Loucy (cell line): ENCODE measurements around the gene RHBDF1.

Experiments used
- EZH2phosphoT487 ChIP-seq: fragments of 200-600 bp; IDR thresholded peaks from 2 replicates; pipeline ENCODE4 v1.6.1; 2018; ENCODE audit warnings: antibody characterized with exemption, mild to moderate bottlenecking, moderate library complexity, borderline replicate concordance
- TF ChIP-seq, protein P1 (sequence below): fragments of 200-600 bp; sonication (generic); conservative IDR thresholded peaks from 2 replicates; pipeline ENCODE4 v1.5.1; 2014; ENCODE audit warnings: mild to moderate bottlenecking, antibody characterized with exemption, low read length

DNA sequence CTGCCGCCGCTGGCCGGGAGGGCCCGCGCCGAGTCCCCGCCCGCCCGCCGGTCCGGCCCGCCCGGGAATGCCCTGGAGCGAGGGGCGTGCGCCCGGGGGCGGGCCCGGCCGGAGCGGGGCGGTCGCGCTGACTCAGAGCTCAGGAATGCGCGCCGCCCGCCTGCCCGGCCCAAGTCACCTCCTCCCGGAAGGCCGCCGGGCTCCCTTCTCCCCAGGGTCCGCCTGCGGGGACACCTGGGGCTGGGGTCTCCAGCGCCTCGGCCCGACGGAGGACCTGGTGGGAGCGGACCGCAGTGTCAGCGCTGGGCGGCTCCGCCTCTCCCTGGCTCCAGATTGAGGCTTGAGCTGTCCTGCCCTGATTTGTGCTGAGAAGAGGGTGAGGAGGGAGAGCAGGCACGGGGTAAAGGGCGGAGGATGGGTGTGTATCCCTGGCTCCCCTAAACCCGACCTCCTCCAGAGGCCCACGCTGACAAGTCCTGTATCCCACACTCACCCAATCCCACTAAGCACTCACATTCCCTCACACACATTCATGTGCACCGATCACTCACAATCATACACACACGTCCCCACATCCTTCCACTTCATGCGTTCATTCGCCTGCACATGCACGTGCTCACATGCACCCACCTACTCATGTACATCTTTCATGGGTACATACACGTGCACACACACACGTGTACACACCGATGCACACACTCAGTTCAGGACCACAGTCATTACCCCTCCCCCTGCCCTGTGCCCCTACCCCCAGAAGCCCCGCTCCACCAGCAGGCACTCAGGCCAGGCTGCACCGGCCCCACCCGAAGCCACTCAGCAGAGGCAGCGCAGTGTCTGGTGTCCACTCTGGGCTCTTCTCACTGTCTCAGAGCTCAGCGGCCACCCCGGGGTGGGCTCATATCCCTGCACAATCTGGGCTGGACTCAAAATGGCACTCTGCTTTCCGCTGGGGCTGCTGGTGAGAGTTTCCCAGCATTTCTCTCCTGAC lies at the start of gene RHBDF1:
- TF ChIP-seq, protein P1, sequence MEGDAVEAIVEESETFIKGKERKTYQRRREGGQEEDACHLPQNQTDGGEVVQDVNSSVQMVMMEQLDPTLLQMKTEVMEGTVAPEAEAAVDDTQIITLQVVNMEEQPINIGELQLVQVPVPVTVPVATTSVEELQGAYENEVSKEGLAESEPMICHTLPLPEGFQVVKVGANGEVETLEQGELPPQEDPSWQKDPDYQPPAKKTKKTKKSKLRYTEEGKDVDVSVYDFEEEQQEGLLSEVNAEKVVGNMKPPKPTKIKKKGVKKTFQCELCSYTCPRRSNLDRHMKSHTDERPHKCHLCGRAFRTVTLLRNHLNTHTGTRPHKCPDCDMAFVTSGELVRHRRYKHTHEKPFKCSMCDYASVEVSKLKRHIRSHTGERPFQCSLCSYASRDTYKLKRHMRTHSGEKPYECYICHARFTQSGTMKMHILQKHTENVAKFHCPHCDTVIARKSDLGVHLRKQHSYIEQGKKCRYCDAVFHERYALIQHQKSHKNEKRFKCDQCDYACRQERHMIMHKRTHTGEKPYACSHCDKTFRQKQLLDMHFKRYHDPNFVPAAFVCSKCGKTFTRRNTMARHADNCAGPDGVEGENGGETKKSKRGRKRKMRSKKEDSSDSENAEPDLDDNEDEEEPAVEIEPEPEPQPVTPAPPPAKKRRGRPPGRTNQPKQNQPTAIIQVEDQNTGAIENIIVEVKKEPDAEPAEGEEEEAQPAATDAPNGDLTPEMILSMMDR: no peak
- TF ChIP-seq EZH2phosphoT487: no peak
